Fibroblast of lung (primary cell): ENCODE measurements around the gene AKNA. TPM values are rescaled to one million over a fixed set of nuclear protein-coding genes. Genes with fewer than 3 reads are reported as not detected.

Source experiments
- DNase-seq, 2 donors: peaks; one replicate each; pipeline versions ENCODE4 v3.0.0 to v3.0.0-alpha.2; 2010; ENCODE audit warnings: low read depth in 2 of 2
- H2AFZ ChIP-seq: 2 replicates; pipeline ENCODE4 v1.5.1; 2012; ENCODE audit warnings: low read length, control low read depth, inconsistent platforms
- H3K27ac ChIP-seq: 2 replicates; pipeline ENCODE4 v1.5.1; 2011; ENCODE audit warnings: low read length, control low read depth; ENCODE audit not compliant: insufficient read depth
- H3K27me3 ChIP-seq: 2 replicates; pipeline ENCODE4 v1.5.1; 2011; ENCODE audit warnings: mild to moderate bottlenecking, low read length; ENCODE audit not compliant: control insufficient read depth, insufficient read depth
- H3K36me3 ChIP-seq: 2 replicates; pipeline ENCODE4 v1.5.1; 2011; ENCODE audit warnings: low read length; ENCODE audit not compliant: control insufficient read depth, insufficient read depth
- H3K4me1 ChIP-seq: 2 replicates; pipeline ENCODE4 v1.5.1; 2011; ENCODE audit warnings: low read length; ENCODE audit not compliant: control insufficient read depth, insufficient read depth; ENCODE audit errors: extremely low read depth
- H3K4me2 ChIP-seq: 2 replicates; pipeline ENCODE4 v1.5.1; 2011; ENCODE audit warnings: low read length, control low read depth; ENCODE audit not compliant: insufficient read depth; ENCODE audit errors: extremely low read depth
- H3K4me3 ChIP-seq, 4 experiments: fragments of 200-600 bp in 1 of 4; sonication (generic) in 1 of 4; replicated peaks in 1 of 4; 2 replicates each; pipeline ENCODE4 v1.5.1; 2011 to 2016; ENCODE audit warnings: low read length in 4 of 4, low read depth in 3 of 4, mild to moderate bottlenecking in 3 of 4, control low read depth in 2 of 4, inconsistent platforms in 1 of 4, mixed read lengths in 1 of 4; ENCODE audit not compliant: insufficient read depth in 1 of 4; ENCODE audit errors: control extremely low read depth in 1 of 4
- H3K79me2 ChIP-seq: 2 replicates; pipeline ENCODE4 v1.5.1; 2012; ENCODE audit warnings: mild to moderate bottlenecking, low read length, inconsistent platforms; ENCODE audit not compliant: control insufficient read depth, insufficient read depth
- H3K9ac ChIP-seq: 2 replicates; pipeline ENCODE4 v1.5.1; 2011; ENCODE audit warnings: mild to moderate bottlenecking, low read length, control low read depth; ENCODE audit not compliant: insufficient read depth
- H3K9me3 ChIP-seq: 2 replicates; pipeline ENCODE4 v1.5.1; 2012; ENCODE audit warnings: low read depth, low read length; ENCODE audit not compliant: control insufficient read depth, insufficient read depth
- H4K20me1 ChIP-seq: 2 replicates; pipeline ENCODE4 v1.5.1; 2011; ENCODE audit warnings: low read length; ENCODE audit not compliant: control insufficient read depth, insufficient read depth; ENCODE audit errors: extremely low read depth
- EZH2 ChIP-seq: IDR thresholded peaks from 2 replicates; pipeline ENCODE4 v1.5.1; 2012; ENCODE audit warnings: low read length, control low read depth, mild to moderate bottlenecking; ENCODE audit errors: missing control alignments
- polyA plus RNA-seq, 2 donors: library from polyadenylated mRNA; depleted of rRNA in 1 of 2; stranded (reverse) in 1 of 2; unstranded in 1 of 2; fragments of >200 nt; gene quantifications; 2 replicates each; pipeline ENCODE4 v1.2.1, GENCODE V29; 2011 to 2012; ENCODE audit warnings: missing spikeins in 1 of 2
- total RNA-seq: library from RNA; depleted of rRNA; stranded (reverse); fragments of >200 nt; gene quantifications from 2 replicates; pipeline ENCODE4 v1.2.1, GENCODE V29; 2014
- TF ChIP-seq, protein P1 (sequence below), 2 donors: IDR thresholded peaks in 1 of 2; conservative IDR thresholded peaks in 1 of 2; 1 replicate in 1 of 2; 2 replicates in 1 of 2; pipeline ENCODE4 v1.5.1; 2011 to 2012; ENCODE audit warnings: low read length in 2 of 2, control low read depth in 1 of 2, inconsistent platforms in 1 of 2, low read depth in 1 of 2, mild to moderate bottlenecking in 1 of 2

The AKNA gene
- total and polyA plus RNA-seq, 2 donors (not counting 1 experiment from before 2014, with no cell fraction given) = 5.6 to 19.3 TPM

DNA sequence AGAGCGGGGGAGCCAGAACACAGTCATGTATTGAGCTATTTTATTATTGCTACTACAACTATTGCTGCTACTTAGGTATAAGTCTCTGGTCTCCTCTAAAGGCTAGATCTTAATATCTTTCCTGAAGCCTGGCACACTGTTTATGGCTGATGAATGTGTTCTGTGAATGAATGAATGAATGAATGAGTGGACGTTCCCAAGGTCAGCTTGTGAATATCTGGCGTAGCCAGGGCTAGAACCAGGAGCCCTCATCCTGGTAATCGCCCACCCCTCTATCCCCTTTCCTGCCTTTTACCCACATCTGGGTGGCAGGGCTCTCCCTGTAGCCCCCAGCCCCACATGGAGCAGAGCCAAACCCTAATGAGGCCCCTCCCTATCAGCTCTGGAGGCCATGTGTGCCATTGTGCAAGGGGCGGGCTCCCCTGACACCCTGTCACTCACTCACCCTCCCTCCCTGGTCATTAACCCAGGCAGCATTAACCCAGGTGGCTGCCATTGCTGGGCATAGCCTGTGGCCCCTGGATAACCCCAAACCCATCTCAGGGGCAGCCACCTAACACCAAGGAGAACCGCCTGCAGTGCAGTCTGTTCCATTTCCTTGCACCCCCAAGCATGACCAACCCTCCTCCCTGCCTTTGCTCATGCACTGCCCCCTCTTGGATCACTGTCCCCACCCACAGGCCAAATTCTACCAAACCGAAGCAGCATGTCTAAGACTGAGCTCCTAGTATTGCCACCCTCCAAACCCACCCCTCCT, 2.0 kb upstream of the AKNA start:
- peaks cover 21% of the 10 kb centered on the region for H3K4me1 ChIP-seq
- H3K27ac ChIP-seq = no peak overlapping the region
- H3K9ac ChIP-seq = no peak overlapping the region
- no peak overlapping the region for H3K4me3 ChIP-seq
- H3K4me2 ChIP-seq = no peak overlapping the region
- TF ChIP-seq EZH2 = no peak
- TF ChIP-seq, protein P1, sequence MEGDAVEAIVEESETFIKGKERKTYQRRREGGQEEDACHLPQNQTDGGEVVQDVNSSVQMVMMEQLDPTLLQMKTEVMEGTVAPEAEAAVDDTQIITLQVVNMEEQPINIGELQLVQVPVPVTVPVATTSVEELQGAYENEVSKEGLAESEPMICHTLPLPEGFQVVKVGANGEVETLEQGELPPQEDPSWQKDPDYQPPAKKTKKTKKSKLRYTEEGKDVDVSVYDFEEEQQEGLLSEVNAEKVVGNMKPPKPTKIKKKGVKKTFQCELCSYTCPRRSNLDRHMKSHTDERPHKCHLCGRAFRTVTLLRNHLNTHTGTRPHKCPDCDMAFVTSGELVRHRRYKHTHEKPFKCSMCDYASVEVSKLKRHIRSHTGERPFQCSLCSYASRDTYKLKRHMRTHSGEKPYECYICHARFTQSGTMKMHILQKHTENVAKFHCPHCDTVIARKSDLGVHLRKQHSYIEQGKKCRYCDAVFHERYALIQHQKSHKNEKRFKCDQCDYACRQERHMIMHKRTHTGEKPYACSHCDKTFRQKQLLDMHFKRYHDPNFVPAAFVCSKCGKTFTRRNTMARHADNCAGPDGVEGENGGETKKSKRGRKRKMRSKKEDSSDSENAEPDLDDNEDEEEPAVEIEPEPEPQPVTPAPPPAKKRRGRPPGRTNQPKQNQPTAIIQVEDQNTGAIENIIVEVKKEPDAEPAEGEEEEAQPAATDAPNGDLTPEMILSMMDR (conservative IDR thresholded peaks at IDR 0.05 in 1 of 2, IDR thresholded peaks at IDR 0.05 in 1 of 2; ENCODE audit: low read depth in 1 of 2, low read length in 2 of 2) = no peak
- no peak for DNase-seq
- no peaks in the 10 kb centered on the region for H3K9me3 ChIP-seq
- H3K27me3 ChIP-seq = no peaks in the 10 kb centered on the region
- H4K20me1 ChIP-seq = no peaks in the 10 kb centered on the region
- H2AFZ ChIP-seq = no peak overlapping the region
- H3K36me3 ChIP-seq = no peaks in the 10 kb centered on the region
- peaks cover 11% of the 10 kb centered on the region for H3K79me2 ChIP-seq

DNA sequence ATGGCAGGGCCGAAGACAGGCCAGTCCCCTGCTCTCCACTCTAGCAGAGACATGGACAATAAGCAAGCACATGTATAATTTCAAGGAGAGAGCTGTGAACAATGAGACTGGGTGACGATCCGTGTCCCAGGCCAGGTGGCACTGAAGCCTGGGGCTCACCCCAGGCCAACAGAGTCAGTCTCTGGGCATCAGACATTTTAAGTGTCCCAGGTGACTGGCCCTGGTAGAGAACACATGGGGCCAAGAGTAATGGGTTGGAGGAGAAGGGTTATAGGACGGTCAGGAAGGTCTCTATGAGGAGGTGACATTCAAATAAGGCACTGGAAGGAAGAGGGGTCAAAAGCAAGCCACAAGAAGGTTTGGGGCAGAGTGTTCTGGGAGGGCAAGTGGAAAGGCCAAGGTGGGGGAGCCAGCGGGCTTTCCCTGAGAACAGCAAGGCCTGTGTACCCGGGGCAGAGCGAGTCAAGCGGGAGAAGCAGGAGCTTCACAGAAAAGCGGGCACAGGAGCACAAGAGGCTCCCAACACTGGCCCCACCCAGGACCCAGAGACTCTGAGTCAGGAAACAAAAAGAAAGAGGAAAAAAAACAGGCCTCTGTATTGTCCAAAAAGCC, 1.1 kb upstream of the AKNA start:
- Histone ChIP-seq H3K4me2 (no peak overlapping the region), H3K79me2 (peaks cover 12% of the 10 kb centered on the region), H3K27ac (no peak overlapping the region), H3K9me3 (no peaks in the 10 kb centered on the region), H3K4me1 (peaks cover 26% of the 10 kb centered on the region), H3K36me3 (no peaks in the 10 kb centered on the region), H4K20me1 (no peaks in the 10 kb centered on the region), H3K9ac (no peak overlapping the region), H3K4me3 (no peak overlapping the region), H3K27me3 (no peaks in the 10 kb centered on the region), H2AFZ (no peak overlapping the region)
- no peak for DNase-seq
- TF ChIP-seq, protein P1 (conservative IDR thresholded peaks at IDR 0.05 in 1 of 2, IDR thresholded peaks at IDR 0.05 in 1 of 2; ENCODE audit: low read depth in 1 of 2, low read length in 2 of 2) = no peak
- no peak for TF ChIP-seq EZH2

DNA sequence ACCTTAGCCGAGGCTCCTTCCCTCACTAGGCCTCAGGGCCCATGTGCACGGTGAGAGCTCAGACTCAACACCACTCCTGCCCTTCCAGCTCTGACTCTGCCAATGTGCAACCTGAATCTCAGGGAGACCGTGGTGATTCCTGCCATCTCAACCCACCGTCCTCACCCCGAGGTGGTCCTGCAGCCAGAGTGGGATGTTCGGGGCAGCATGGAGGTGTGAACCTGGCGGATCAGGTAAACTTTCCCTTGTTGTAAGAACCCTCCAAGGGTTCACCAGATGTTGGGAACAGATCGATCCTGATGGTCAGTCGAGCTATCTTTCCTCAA, 538 bp upstream of the AKNA start:
- peaks cover 12% of the 10 kb centered on the region for H3K79me2 ChIP-seq
- no peaks in the 10 kb centered on the region for H3K9me3 ChIP-seq
- H3K4me1 ChIP-seq = peaks cover 31% of the 10 kb centered on the region
- peak overlapping the region; percentile 86 for H2AFZ ChIP-seq
- no peak for TF ChIP-seq EZH2
- TF ChIP-seq, protein P1 (conservative IDR thresholded peaks at IDR 0.05 in 1 of 2, IDR thresholded peaks at IDR 0.05 in 1 of 2; ENCODE audit: low read depth in 1 of 2, low read length in 2 of 2) = no peak
- H3K36me3 ChIP-seq = no peaks in the 10 kb centered on the region
- no peaks in the 10 kb centered on the region for H4K20me1 ChIP-seq
- no peak overlapping the region for H3K4me2 ChIP-seq
- no peak for DNase-seq
- no peaks in the 10 kb centered on the region for H3K27me3 ChIP-seq
- peak overlapping the region; percentile 67 for H3K9ac ChIP-seq
- H3K27ac ChIP-seq = peak overlapping the region; percentile 72
- peak overlapping the region in 2 of 4 experiments; percentile 66 to 80 for H3K4me3 ChIP-seq
